ENCODE results near the gene SIRT5.

- no peak for TF ChIP-seq CTCF (IDR thresholded peaks at IDR 0.05)
- no peak for TF ChIP-seq POLR2A (IDR thresholded peaks at IDR 0.05)
Observed at GRCh38 chr6:13593103-13593502, 18.7 kb downstream of the SIRT5 start.
